Body of pancreas (tissue), 4 donors: ENCODE data around the gene PARP1. TPM values are rescaled to one million over a fixed set of nuclear protein-coding genes. Genes with fewer than 3 reads are reported as not detected.

Source experiments
- ATAC-seq: fragments of 150-250 bp; one replicate; pipeline ENCODE4 v1.9.1; 2016
- DNase-seq, 4 donors: peaks; one replicate each; pipeline ENCODE4 v3.0.0-alpha.2; 2019
- H3K27ac ChIP-seq, 4 donors: fragments of 200-600 bp; sonication (generic); 1 replicate in 3 of 4; 2 replicates in 1 of 4; pipeline versions ENCODE4 v1.5.1 to v1.6.1; 2016 to 2019; ENCODE audit warnings: mild to moderate bottlenecking in 1 of 4, mixed read lengths in 1 of 4, moderate library complexity in 1 of 4
- H3K27me3 ChIP-seq, 2 donors: fragments of 200-600 bp; sonication (generic); one replicate each; pipeline ENCODE4 v1.6.0; 2016; ENCODE audit warnings: mild to moderate bottlenecking in 1 of 2
- H3K36me3 ChIP-seq, 2 donors: fragments of 200-600 bp; sonication (generic); replicated peaks in 1 of 2; 2 replicates each; pipeline ENCODE4 v1.5.1; 2016; ENCODE audit warnings: low read depth in 2 of 2; ENCODE audit not compliant: insufficient read depth in 1 of 2
- H3K4me1 ChIP-seq: fragments of 200-600 bp; sonication (generic); one replicate; pipeline ENCODE4 v1.6.0; 2016
- H3K4me3 ChIP-seq, 2 donors: fragments of 200-600 bp; sonication (generic); 1 replicate in 1 of 2; 2 replicates in 1 of 2; pipeline ENCODE4 v1.5.1; 2016 to 2019
- H3K9me3 ChIP-seq, 3 donors: fragments of 200-600 bp; sonication (generic); 1 replicate in 2 of 3; 2 replicates in 1 of 3; pipeline ENCODE4 v1.5.1; 2016
- POLR2A ChIP-seq, 3 donors: fragments of 450-650 bp; IDR thresholded peaks; one replicate each; pipeline ENCODE4 v1.6.1; 2016; ENCODE audit warnings: antibody characterized with exemption in 3 of 3, mild to moderate bottlenecking in 2 of 3
- WGBS, 2 donors: methylation state at CpG; one replicate each; pipeline ENCODE4 v1.1.5; 2017; 5-methylcytosine and 5-hydroxymethylcytosine counted together
- intact Hi-C: fragments of 100-400 bp; cut with DNase I; formaldehyde crosslinking; loops from one replicate; pipeline ENCODE4 v1.15.1; 2023
- total RNA-seq, 2 donors: library from RNA; depleted of rRNA; stranded (reverse); fragments of >200 nt; gene quantifications; one replicate each; pipeline ENCODE4 v1.1.0, GENCODE V29; 2016
- TF ChIP-seq, protein P1 (sequence below), 7 experiments: fragments of 450-650 bp in 4 of 7; fragments of 200-600 bp in 3 of 7; sonication (generic) in 3 of 7; IDR thresholded peaks; one replicate each; pipeline ENCODE4 v1.5.1; 2016 to 2019; ENCODE audit warnings: antibody characterized with exemption in 7 of 7

PARP1 gene
- total RNA-seq, 2 donors from 2014 or later: 56.3 to 72.8 TPM

DNA sequence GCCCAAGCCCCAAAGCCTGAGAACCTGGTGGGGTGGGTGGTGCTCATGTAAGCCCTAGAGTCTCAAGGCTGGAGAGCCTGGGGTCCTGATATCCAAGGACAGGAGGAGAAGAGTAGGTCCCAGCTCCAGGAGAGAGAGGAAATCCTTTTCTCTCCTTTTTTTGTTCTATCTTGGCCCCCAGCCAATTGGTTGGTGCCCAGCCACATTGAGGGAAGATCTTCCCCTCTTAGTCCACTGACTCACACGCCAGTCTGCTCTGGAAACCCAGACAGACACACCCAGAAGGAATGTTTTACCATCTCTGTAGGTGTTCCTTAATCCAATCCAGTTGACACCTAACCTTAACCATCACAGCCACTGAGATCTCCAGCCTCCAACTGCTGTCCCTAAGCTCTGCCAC lies 82.7 kb downstream of the PARP1 start:
- WGBS, 2 donors: 45 to 63% methylated on average over 1 of the region's 1 CpG
- Histone ChIP-seq H3K9me3 (no peaks in the 10 kb centered on the region), H3K27me3 (no peaks in the 10 kb centered on the region), H3K36me3 (no peaks in the 10 kb centered on the region), H3K4me3 (no peak overlapping the region), H3K27ac (no peak overlapping the region), H3K4me1 (no peaks in the 10 kb centered on the region)
- DNase-seq: no peak
- intact Hi-C loops: no loop called here
- TF ChIP-seq POLR2A (IDR thresholded peaks at IDR 0.05): no peak
- TF ChIP-seq, protein P1, sequence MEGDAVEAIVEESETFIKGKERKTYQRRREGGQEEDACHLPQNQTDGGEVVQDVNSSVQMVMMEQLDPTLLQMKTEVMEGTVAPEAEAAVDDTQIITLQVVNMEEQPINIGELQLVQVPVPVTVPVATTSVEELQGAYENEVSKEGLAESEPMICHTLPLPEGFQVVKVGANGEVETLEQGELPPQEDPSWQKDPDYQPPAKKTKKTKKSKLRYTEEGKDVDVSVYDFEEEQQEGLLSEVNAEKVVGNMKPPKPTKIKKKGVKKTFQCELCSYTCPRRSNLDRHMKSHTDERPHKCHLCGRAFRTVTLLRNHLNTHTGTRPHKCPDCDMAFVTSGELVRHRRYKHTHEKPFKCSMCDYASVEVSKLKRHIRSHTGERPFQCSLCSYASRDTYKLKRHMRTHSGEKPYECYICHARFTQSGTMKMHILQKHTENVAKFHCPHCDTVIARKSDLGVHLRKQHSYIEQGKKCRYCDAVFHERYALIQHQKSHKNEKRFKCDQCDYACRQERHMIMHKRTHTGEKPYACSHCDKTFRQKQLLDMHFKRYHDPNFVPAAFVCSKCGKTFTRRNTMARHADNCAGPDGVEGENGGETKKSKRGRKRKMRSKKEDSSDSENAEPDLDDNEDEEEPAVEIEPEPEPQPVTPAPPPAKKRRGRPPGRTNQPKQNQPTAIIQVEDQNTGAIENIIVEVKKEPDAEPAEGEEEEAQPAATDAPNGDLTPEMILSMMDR (IDR thresholded peaks at IDR 0.05): no peak
- no peak for ATAC-seq

- no peaks in the 10 kb centered on the region for H3K9me3 ChIP-seq
- H3K4me1 ChIP-seq: no peaks in the 10 kb centered on the region
- no peak for DNase-seq
- no peaks in the 10 kb centered on the region for H3K27me3 ChIP-seq
- no peak overlapping the region for H3K27ac ChIP-seq
- no peaks in the 10 kb centered on the region for H3K36me3 ChIP-seq
- TF ChIP-seq, protein P1 (IDR thresholded peaks at IDR 0.05): no peak
- TF ChIP-seq POLR2A (IDR thresholded peaks at IDR 0.05): no peak
- intact Hi-C loops: no loop called here
- no peak overlapping the region for H3K4me3 ChIP-seq
- no peak for ATAC-seq
These were observed 83.4 kb downstream of the PARP1 start for GRCh38 chr1:226324479-226324878.

DNA sequence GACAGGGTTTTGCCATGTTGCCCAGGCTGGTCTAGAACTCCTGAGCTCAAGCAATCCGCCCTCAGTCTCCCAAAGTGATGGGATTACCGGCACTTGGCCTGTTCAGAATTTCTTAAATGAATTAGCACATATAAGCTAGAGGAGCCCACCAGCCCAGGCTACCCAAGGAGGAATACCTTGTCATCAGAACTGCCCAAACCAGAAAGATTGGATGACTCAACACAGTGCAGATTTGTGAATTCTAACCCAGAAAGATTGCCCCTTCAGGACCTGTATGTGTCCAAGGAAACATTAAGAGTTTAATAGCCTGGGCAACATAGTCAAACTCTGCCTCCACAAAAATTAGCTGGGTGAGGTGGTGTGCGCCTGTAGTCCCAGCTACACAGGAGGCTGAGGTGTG lies 84.9 kb downstream of the PARP1 start:
- WGBS, 2 donors: 85 to 100% methylated on average over 1 to 3 of the region's 3 CpGs

DNA sequence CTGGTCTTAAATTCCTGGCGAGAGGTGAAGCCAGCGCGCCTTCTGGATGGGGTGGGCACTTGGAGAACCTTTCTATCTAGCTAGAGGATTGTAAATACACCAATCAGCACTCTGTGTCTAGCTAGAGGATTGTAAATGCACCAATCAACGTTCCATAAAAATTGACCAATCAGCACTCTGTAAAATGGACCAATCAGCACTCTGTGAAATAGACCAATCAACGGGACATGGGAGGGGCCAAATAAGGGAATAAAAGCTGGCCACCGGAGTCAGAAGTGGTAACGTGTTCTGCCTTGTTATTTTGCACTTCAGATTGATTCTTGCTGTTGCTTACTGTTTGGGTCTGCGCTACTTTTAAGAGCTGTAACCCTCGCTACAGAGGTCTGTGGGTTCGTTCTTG lies 87.0 kb downstream of the PARP1 start:
- Histone ChIP-seq H3K27me3 (no peaks in the 10 kb centered on the region), H3K27ac (no peak overlapping the region), H3K36me3 (no peaks in the 10 kb centered on the region), H3K9me3 (no peaks in the 10 kb centered on the region), H3K4me3 (no peak overlapping the region), H3K4me1 (no peaks in the 10 kb centered on the region)
- WGBS, 2 donors: 87 to 91% methylated on average over 10 of the region's 10 CpGs
- no peak for ATAC-seq
- intact Hi-C loops: no loop called here
- no peak for DNase-seq
- TF ChIP-seq, protein P1 (IDR thresholded peaks at IDR 0.05): no peak
- no peak for TF ChIP-seq POLR2A (IDR thresholded peaks at IDR 0.05)

More for the DNA sequence above, 84.9 kb downstream of the PARP1 start:
- H3K9me3 ChIP-seq: no peaks in the 10 kb centered on the region
- ATAC-seq (no peak), DNase-seq (no peak)
- no peak for TF ChIP-seq POLR2A (IDR thresholded peaks at IDR 0.05)
- TF ChIP-seq, protein P1 (IDR thresholded peaks at IDR 0.05): no peak
- intact Hi-C loops: no loop called here
- H3K36me3 ChIP-seq: no peaks in the 10 kb centered on the region
- no peaks in the 10 kb centered on the region for H3K27me3 ChIP-seq
- H3K4me3 ChIP-seq: no peak overlapping the region
- H3K27ac ChIP-seq: no peak overlapping the region
- no peaks in the 10 kb centered on the region for H3K4me1 ChIP-seq

DNA sequence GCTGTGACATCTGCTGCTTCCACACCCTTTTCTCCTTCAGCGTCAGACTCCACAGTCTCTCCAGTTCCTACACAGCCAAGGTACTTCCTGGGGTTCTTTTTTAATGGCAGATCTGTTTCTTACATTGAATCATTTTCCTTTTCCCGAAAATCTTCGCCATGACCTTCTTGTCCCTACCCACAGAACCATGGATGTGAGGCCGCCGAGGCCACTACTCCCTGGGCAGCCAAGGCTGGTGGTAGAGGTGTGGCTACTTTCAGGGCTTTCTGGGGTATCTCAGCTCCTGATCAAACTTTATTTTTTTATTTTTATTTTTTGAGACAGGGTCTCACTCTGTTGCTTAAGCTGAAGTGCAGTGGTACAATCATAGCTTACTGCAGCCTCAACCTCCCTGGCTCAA lies 89.4 kb downstream of the PARP1 start:
- no peak overlapping the region for H3K27ac ChIP-seq
- DNase-seq (no peak), ATAC-seq (no peak)
- H3K9me3 ChIP-seq: no peaks in the 10 kb centered on the region
- no peaks in the 10 kb centered on the region for H3K27me3 ChIP-seq
- H3K4me3 ChIP-seq: no peak overlapping the region
- no peaks in the 10 kb centered on the region for H3K4me1 ChIP-seq
- no peaks in the 10 kb centered on the region for H3K36me3 ChIP-seq
- TF ChIP-seq POLR2A (IDR thresholded peaks at IDR 0.05): no peak
- TF ChIP-seq, protein P1 (IDR thresholded peaks at IDR 0.05): no peak
- WGBS, 2 donors: 79 to 88% methylated on average over 5 of the region's 5 CpGs
- intact Hi-C loops: no loop called here
